GM21423 (cell line): Measurements from ENCODE around the gene THSD1.
A peak's percentile ranks its signal among the peaks of the same experiment; 100 is the strongest.

ENCODE experiments used
- ATAC-seq: cut with Tn5 transposase; IDR thresholded peaks from one replicate; pipeline ENCODE4 v1.9.1; 2021; ENCODE audit warnings: mild to moderate bottlenecking, moderate library complexity; ENCODE audit not compliant: unreplicated experiment

The THSD1 gene

GRCh38 chr13:52405767-52406494 is at the start of gene THSD1:
THSD1 (minus strand) TSS chr13:52406172; CDS start chr13:52402600, 3,572 bp downstream.
- no peak for ATAC-seq

DNA sequence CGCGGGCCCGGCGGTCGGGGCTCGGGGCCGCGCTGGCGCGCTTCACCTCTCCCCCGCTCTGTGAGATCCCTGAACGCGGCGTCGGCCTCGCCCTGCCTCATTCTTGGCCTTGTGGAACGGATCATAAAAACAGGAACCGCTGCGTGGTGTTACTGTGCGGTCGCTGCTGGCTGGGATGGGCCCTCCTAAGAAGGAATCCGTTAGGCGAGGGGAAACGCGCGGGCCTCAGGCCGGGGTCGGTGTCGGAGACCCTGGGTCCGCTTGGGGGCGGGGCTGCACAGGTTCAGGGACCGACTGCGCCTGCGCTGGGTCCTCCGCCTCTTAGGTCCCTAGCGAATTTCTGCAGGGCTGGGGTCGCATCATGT is 49.7 kb upstream of the THSD1 start:
- peak; percentile 26 for ATAC-seq

GRCh38 chr13:52454820-52455676 is 49.1 kb upstream of the THSD1 start, which contains the start of gene CKAP2:
CKAP2 (plus strand) TSS chr13:52455478; CDS start chr13:52455557, 79 bp downstream.
- peak; percentile 75 for ATAC-seq

DNA sequence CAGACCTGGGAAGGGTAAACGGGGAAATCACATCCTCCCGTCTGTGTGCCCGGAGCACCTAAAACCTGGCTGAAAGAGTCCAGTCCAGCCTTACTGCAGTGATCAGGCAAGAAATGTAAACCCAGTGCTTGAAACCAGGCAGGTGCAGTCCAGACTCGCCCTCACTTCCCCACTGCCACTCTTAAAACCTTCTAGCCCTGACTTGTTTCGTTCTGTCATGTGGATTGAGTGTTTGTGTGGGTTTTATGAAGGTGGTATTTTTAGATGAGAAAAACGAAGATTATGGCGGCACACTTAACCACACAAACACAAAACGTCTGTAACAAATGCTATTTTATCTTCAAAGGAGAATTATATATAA is 48.5 kb upstream of the THSD1 start:
- peak; percentile 32 for ATAC-seq

DNA sequence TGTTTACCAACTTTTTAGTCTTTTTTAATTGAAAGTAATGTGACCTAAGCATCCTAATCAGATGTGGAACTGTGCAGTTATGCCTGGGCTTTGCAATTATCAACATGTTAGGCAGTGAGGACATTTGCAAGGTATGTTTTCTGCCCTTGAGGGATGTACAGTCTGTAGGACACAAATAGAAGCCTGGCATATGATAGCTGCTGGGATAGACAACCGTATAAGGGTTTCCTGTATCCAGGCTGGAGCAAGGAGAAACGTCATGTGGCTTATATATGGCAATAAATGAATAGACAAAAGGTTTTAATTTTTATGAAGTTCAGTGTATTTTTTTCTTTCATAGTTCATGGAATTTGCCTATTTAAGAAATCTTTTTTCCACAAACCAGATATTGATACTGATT is 46.5 kb upstream of the THSD1 start:
- ATAC-seq = no peak

DNA sequence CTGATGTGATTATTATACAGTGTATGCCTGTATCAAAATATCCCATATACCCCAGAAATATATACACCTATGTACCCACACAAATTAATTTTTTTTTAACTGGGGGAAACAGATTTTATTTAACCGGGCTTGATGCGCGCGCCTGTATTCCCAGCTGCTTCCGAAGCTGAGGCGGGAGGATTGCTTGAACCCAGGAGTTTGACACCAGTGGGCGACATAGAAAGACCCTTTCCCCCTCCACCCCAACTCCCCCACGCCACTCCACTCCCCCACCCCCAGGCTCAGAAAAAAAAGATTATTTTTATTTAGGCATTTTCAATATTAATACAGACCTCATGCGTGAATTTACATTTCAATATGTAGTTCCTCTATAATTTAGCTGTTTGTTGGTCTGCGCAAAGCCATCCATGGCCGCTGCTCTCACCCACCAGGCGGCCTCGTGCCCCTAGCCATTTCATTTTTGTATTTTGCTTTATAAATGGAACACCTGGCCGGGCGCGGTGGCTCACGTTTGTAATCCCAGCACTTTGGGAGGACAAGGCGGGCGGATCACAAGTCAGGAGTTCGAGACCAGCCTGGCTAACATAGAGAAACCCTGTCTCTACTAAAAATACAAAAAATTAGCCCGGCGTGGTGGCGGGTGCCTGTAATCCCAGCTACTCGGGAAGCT is 45.3 kb upstream of the THSD1 start:
- no peak for ATAC-seq

DNA sequence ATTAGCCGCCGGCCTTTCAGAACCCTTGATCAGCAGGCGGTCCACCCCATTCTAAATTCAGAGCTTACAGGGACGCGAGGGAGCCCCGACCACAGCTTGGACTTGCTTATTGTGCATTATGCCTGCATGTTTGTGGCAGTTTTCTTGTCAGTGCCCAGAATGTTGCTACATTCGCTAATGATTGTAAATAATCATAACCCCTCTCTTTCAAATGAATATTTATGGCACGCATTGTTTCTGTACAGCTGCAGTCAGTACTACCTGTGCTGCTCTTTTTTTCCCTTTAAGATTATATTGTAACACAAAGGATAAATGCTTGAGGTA is 44.8 kb upstream of the THSD1 start:
- no peak for ATAC-seq

- peak; percentile 64 for ATAC-seq
Observed at GRCh38 chr13:52450012-52450792, 44.2 kb upstream of the THSD1 start, which contains the start of gene VPS36. VPS36 (minus strand) TSS chr13:52450634; CDS start chr13:52450594, 40 bp downstream.

- ATAC-seq = no peak
Observed at GRCh38 chr13:52449331-52450011, 43.5 kb upstream of the THSD1 start.

DNA sequence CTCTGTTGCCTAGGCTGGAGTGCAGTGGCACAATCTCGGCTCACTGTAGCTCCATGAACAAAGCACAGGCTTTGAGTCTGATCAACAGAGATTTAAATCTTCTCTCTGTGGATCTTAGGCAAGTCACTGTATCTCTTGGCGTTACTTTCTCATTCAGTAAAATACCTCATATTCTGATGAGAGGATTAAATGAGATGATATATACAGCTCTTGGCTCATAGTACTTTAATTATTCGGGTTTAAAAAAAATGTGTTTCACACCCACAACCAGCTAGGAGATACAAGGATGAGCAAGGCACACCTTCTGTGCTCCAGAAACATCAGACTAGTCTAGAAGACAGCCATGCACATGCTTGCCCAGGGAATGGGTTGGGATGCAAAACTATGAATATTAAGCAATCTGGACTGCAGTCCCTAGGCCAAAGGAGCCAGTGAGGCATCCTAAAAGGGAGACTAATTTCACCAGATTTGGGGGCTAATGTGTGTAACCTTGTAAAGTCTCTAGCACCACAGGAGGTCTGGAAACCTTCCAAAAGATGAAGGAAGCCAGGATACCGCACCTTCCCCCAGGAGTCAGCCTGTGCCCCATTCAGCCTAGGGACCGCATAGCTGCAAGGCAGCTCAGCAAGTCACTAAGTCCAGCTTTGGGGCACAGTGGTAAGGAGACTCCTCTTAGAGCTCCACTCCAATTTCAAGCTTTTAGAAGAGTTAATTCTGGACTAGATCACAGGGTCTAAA is 42.0 kb upstream of the THSD1 start:
- no peak for ATAC-seq

DNA sequence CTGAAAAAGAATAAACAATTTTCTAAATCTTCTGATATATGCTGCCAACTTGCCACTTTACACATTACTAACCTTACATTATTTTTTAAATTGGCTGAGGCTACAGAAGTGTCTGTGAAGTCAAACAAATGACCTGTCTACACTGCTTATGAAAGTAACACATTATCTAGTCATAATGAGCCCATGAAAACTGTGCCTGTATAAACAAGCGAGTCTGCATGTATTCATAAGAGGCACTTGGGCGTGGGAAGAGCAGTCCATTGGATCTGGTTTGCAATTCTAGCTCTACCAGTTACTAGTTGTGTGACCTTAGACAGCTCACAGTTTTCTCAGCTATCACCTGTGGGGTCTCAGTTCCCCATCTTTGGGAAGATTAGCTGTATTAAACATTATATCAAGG is 41.4 kb upstream of the THSD1 start:
- no peak for ATAC-seq

DNA sequence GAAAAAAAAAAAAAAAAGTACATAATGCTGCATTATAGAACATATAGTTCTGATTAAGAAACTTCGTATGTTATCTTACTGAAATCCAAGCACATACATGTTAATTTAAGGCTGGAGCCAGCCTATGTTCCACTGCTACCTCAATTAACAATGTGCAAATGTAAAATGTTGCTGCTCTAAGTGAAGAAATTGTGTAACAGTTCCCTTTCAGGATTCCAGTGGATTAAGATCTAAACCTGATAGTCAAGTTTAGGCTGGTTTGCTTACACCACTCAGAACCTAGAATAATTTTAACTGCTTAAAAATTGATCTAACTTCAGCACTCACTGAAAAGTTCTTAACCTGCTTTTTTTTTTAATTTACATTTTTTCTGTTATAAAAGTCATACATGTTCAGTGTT is 40.3 kb upstream of the THSD1 start:
- ATAC-seq = no peak

DNA sequence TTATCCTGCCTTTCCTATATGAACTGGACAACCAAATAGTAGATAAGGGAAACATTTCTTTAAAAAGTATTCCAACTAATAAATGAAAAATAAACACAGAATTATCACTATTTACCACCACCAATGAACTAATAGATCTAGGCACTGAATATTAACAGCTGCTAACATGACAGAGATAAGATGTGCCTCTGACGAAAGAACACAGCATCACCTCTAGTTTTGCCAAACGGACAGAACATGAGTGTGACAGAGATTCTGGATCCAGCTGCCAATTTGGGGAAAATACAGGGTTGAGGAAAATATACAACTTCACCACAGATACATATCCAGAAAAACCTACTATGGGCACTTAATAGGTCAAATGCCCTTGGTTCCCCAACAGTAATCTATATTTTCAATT is 26.5 kb upstream of the THSD1 start:
- no peak for ATAC-seq

- ATAC-seq = no peak
Observed at GRCh38 chr13:52428295-52428694, 22.3 kb upstream of the THSD1 start.

DNA sequence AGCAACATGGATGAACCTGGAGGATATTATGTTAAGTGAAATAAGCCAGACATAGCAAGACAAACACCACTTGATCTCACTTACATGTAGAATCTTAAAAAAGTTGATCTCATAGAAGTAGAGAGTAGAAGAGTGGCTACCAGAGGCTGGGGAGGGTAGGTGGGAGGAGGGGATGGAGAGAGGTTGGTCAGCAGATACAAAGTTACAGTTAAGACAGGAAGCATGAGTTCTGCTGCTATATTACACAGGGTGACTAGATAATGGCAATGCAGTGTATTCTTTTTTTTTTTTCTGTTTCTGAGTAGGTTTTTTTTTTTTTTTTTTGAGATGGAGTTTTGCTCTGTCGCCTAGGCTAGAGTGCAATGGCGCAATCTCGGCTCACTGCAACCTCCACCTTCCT is 15.2 kb upstream of the THSD1 start:
- ATAC-seq = no peak

GRCh38 chr13:52419080-52419479 is 13.1 kb upstream of the THSD1 start:
- no peak for ATAC-seq

DNA sequence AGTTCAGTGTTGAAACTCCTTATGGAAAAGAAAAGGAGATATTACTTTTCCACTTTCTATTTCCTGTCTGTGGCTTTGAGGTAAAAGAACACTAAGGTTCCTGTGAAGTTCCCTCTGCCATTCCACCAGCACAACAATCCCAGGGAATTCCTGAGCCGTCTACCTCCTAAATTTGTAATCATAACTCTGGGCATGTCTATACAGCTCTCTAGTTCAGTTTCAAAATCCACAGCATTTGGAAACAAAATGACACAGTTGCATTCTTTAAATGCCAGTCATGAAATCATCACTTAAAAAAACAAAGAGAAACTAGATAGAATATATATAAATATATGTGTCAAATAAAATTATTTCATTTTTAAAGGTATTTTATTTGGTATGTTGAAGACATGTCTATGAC is 9.0 kb upstream of the THSD1 start:
- ATAC-seq = no peak

- no peak for ATAC-seq
Observed at GRCh38 chr13:52414051-52414450, 8.1 kb upstream of the THSD1 start.

GRCh38 chr13:52412128-52412527 is 6.2 kb upstream of the THSD1 start:
- ATAC-seq = peak; percentile 3

DNA sequence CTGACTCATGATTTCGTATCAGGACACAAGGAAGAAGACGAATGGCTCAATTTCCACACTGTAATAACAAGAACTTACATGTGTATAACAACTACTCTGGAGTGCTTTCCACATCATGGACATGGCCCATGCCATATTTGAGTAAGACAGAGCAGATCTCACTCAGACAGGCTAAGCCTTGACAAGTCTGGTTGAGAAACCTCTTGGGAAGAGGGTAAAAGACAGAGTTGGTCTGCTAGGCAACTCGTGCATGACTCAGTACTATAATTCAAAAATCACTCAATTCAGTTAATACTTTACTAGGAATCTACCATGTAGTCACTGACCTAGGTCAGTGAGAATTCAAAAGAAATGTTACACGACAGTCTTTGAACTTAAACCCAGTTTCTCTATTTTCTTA is 5.7 kb upstream of the THSD1 start:
- peak; percentile 93 for ATAC-seq
